HepG2 (cell line): ENCODE measurements around the gene PAPPA2. TPM values are rescaled to one million over a fixed set of nuclear protein-coding genes. Genes with fewer than 3 reads are reported as not detected.

ENCODE experiments used
- ATAC-seq: fragments of 200-7000 bp; cut with Tn5 transposase; 3 replicates; pipeline ENCODE4 v1.9.1; 2020; ENCODE audit warnings: mild to moderate bottlenecking, moderate library complexity
- BruUV-seq: library from RNA; stranded (reverse); fragments of 400-500 nt; replicated peaks from 2 replicates; lab custom pipeline; 2021; lab: Mats Ljungman, UMichigan
- CTCF ChIA-PET: fragments of 300-600 bp; formaldehyde crosslinking; extraction: SDS; loops from one replicate; lab custom pipeline; 2021; ENCODE audit warnings: low total read pairs, inconsistent platforms, low intra/inter-chr PET ratio; lab: Yijun Ruan, JAX
- POLR2A ChIA-PET: fragments of 350-600 bp; sonication (Branson Sonifier 250); formaldehyde crosslinking; loops from one replicate; lab custom pipeline; 2020; ENCODE audit warnings: antibody characterized with exemption, inconsistent platforms; lab: Yijun Ruan, JAX
- DNase-seq: peaks from one replicate; pipeline ENCODE4 v3.0.0-alpha.2; 2015; ENCODE audit warnings: low spot score
- FAIRE-seq: peaks from 3 replicates; lab custom pipeline; 2011; peaks lifted over from hg19 to GRCh38; lab: Jason Lieb, UNC
- H2AFZ ChIP-seq: one replicate; pipeline ENCODE4 v1.6.1; 2011; ENCODE audit warnings: low read length, inconsistent platforms
- H3K27ac ChIP-seq: fragments of 300-600 bp; 3 replicates; pipeline ENCODE4 v1.8.0; 2011; ENCODE audit warnings: mixed run types, mild to moderate bottlenecking, mixed read lengths, low read length, inconsistent platforms; ENCODE audit not compliant: insufficient read depth; ENCODE audit errors: extremely low read length
- H3K27me3 ChIP-seq, 2 experiments: fragments of 200-600 bp in 1 of 2; 2 replicates in 1 of 2; 3 replicates in 1 of 2; pipeline versions ENCODE4 v1.6.0 to v1.8.0; 2011; ENCODE audit warnings: low read length in 2 of 2, mild to moderate bottlenecking in 2 of 2, moderate library complexity in 2 of 2, inconsistent platforms in 1 of 2; ENCODE audit not compliant: insufficient read depth in 2 of 2, control insufficient read depth in 1 of 2
- H3K36me3 ChIP-seq, 2 experiments: fragments of 200-600 bp in 1 of 2; replicated peaks in 1 of 2; 2 replicates in 1 of 2; 3 replicates in 1 of 2; pipeline versions ENCODE4 v1.5.1 to v1.8.0; 2011; ENCODE audit warnings: low read length in 2 of 2, inconsistent platforms in 1 of 2; ENCODE audit not compliant: insufficient read depth in 2 of 2, control insufficient read depth in 1 of 2
- H3K4me1 ChIP-seq: 2 replicates; pipeline ENCODE4 v1.5.1; 2012; ENCODE audit warnings: low read length, inconsistent platforms; ENCODE audit not compliant: insufficient read depth
- H3K4me2 ChIP-seq: 2 replicates; pipeline ENCODE4 v1.6.0; 2011; ENCODE audit warnings: low read depth, low read length, inconsistent platforms
- H3K4me3 ChIP-seq, 3 experiments: fragments of 200-600 bp in 1 of 3; sonication (generic), shearing (Covaris generic) in 1 of 3; replicated peaks in 1 of 3; 2 replicates each; pipeline ENCODE4 v1.5.1; 2011 to 2016; ENCODE audit warnings: low read length in 3 of 3, inconsistent platforms in 2 of 3, low read depth in 2 of 3, mild to moderate bottlenecking in 2 of 3, control low read depth in 1 of 3, mixed read lengths in 1 of 3; ENCODE audit not compliant: insufficient read depth in 1 of 3
- H3K79me2 ChIP-seq: one replicate; pipeline ENCODE4 v1.6.1; 2011; ENCODE audit warnings: low read length, inconsistent platforms; ENCODE audit not compliant: insufficient read depth
- H3K9ac ChIP-seq: 2 replicates; pipeline ENCODE4 v1.6.0; 2011; ENCODE audit warnings: mild to moderate bottlenecking, low read depth, low read length, inconsistent platforms; ENCODE audit not compliant: insufficient read depth
- H3K9me3 ChIP-seq: 2 replicates; pipeline ENCODE4 v1.5.1; 2012; ENCODE audit warnings: mild to moderate bottlenecking, low read length
- H4K20me1 ChIP-seq: 2 replicates; pipeline ENCODE4 v1.6.0; 2011; ENCODE audit warnings: inconsistent platforms, mild to moderate bottlenecking, low read length, moderate library complexity; ENCODE audit not compliant: insufficient read depth
- CENPX ChIP-seq: sonication (generic); formaldehyde crosslinking; IDR thresholded peaks from 2 replicates; pipeline ENCODE4 v1.9.0; 2021; ENCODE audit warnings: mild to moderate bottlenecking, missing genetic modification reagents, moderate library complexity
- ETS1 ChIP-seq: sonication (generic); formaldehyde crosslinking; IDR thresholded peaks from 2 replicates; pipeline ENCODE4 v1.4.0; 2020; ENCODE audit warnings: missing genetic modification reagents
- FOXM1 ChIP-seq: sonication (generic); formaldehyde crosslinking; IDR thresholded peaks from 2 replicates; pipeline ENCODE4 v1.5.0; 2020; ENCODE audit warnings: missing genetic modification reagents
- FOXO4 ChIP-seq: sonication (generic); formaldehyde crosslinking; conservative IDR thresholded peaks from 2 replicates; pipeline ENCODE4 v1.8.1; 2023; ENCODE audit warnings: missing genetic modification reagents
- HDAC6 ChIP-seq: fragments of 200-600 bp; sonication (generic); IDR thresholded peaks from 2 replicates; pipeline ENCODE4 v1.7.0; 2017; ENCODE audit warnings: mild to moderate bottlenecking, antibody characterized with exemption, low read length, low read depth
- KDM1A ChIP-seq: IDR thresholded peaks from 2 replicates; pipeline ENCODE4 v1.6.1; 2016; ENCODE audit warnings: missing compliant biosample characterization
- KMT2B ChIP-seq: IDR thresholded peaks from 2 replicates; pipeline ENCODE4 v1.6.1; 2016; ENCODE audit warnings: missing genetic modification reagents, missing compliant biosample characterization
- MTA3 ChIP-seq: sonication (generic); formaldehyde crosslinking; IDR thresholded peaks from 2 replicates; pipeline ENCODE4 v1.4.0; 2020; ENCODE audit warnings: missing genetic modification reagents
- NFKB2 ChIP-seq: sonication (generic); formaldehyde crosslinking; IDR thresholded peaks from 2 replicates; pipeline ENCODE4 v1.4.0; 2020; ENCODE audit warnings: missing genetic modification reagents, borderline replicate concordance
- TGIF2 ChIP-seq: IDR thresholded peaks from 2 replicates; pipeline ENCODE4 v1.6.1; 2016; ENCODE audit warnings: control low read depth, missing compliant biosample characterization
- ZBTB21 ChIP-seq: sonication (generic); formaldehyde crosslinking; IDR thresholded peaks from 2 replicates; pipeline ENCODE4 v1.4.0; 2020; ENCODE audit warnings: missing genetic modification reagents
- ZFP90 ChIP-seq: sonication (generic); formaldehyde crosslinking; IDR thresholded peaks from 2 replicates; pipeline ENCODE4 v1.8.0; 2022; ENCODE audit warnings: missing genetic modification reagents, mild to moderate bottlenecking, inconsistent platforms, borderline replicate concordance
- ZFX ChIP-seq: sonication (generic); formaldehyde crosslinking; IDR thresholded peaks from 2 replicates; pipeline ENCODE4 v1.4.0; 2020; ENCODE audit warnings: mild to moderate bottlenecking, low read depth, missing genetic modification reagents, moderate library complexity
- ZNF326 ChIP-seq: sonication (generic); formaldehyde crosslinking; IDR thresholded peaks from 2 replicates; pipeline ENCODE4 v1.4.0; 2020; ENCODE audit warnings: missing genetic modification reagents, borderline replicate concordance
- ZNF639 ChIP-seq: conservative IDR thresholded peaks from 2 replicates; pipeline ENCODE4 v1.6.1; 2018; ENCODE audit warnings: missing genetic modification reagents
- ZNF850 ChIP-seq: sonication (generic); formaldehyde crosslinking; conservative IDR thresholded peaks from 2 replicates; pipeline ENCODE4 v1.9.0; 2021; ENCODE audit warnings: mild to moderate bottlenecking, missing genetic modification reagents
- WGBS: methylation state at CpG from one replicate; pipeline ENCODE4 v1.1.6; 2017; ENCODE audit warnings: low lambda C conversion rate; 5-methylcytosine and 5-hydroxymethylcytosine counted together
- in situ Hi-C: cut with HindIII; loops from 2 replicates; pipeline ENCODE4 v1.10.0; 2017; ENCODE audit warnings: low pct_unique_long_range_greater_than_20kb; ENCODE audit not compliant: extremely low pct_ligation_motif_present
- intact Hi-C: fragments of 100-400 bp; cut with micrococcal nuclease; formaldehyde crosslinking; loops from one replicate; pipeline ENCODE4 v1.10.0; 2022; ENCODE audit not compliant: unreplicated experiment
- polyA plus RNA-seq, 8 experiments: library from polyadenylated mRNA; depleted of rRNA in 3 of 8; stranded (reverse) in 7 of 8; unstranded in 1 of 8; fragments of >200 nt; fragmentation: Illumina TruSeq in 4 of 8; extraction: Trizol in 4 of 8; gene quantifications; 2 replicates each; pipeline versions ENCODE4 v1.2.1 to v1.2.3, GENCODE V29; 2011 to 2016; ENCODE audit warnings: low read depth in 4 of 8, missing spikeins in 1 of 8, mixed read lengths in 1 of 8; ENCODE audit not compliant: insufficient read depth in 1 of 8
- total RNA-seq, 5 experiments: library from RNA; depleted of rRNA; stranded (reverse); fragments of >200 nt; fragmentation: Illumina TruSeq; extraction: Trizol; gene quantifications; 2 replicates each; pipeline ENCODE4 v1.2.3, GENCODE V29; 2016; ENCODE audit warnings: low read depth in 1 of 5

Gene PAPPA2
- total and polyA plus RNA-seq, 2 of the 13 experiments (the other 11 are each of a cell fraction or from before 2014, with no cell fraction given): 0.01 TPM; not detected in 1

- no peak for TF ChIP-seq ZNF326
- TF ChIP-seq KMT2B (CRISPR knock-in tag): no peak
These were observed 22.1 kb downstream of the PAPPA2 start (continued) for GRCh38 chr1:176485083-176485482.

GRCh38 chr1:176494436-176494835 is 31.5 kb downstream of the PAPPA2 start:
- Histone ChIP-seq H3K4me2 (no peak overlapping the region), H2AFZ (no peak overlapping the region), H3K4me1 (no peaks in the 10 kb centered on the region), H3K36me3 (no peaks in the 10 kb centered on the region), H3K79me2 (no peaks in the 10 kb centered on the region), H3K9ac (no peak overlapping the region), H4K20me1 (no peaks in the 10 kb centered on the region), H3K9me3 (no peaks in the 10 kb centered on the region), H3K27ac (no peak overlapping the region), H3K27me3 (no peaks in the 10 kb centered on the region), H3K4me3 (no peak overlapping the region)
- ChIA-PET CTCF (no interaction called here), POLR2A (no interaction called here)
- WGBS: 18% methylated on average over 5 of the region's 5 CpGs
- no peak for FAIRE-seq
- ATAC-seq: no peak
- TF ChIP-seq ZNF639: no peak
- no peak for TF ChIP-seq TGIF2 (CRISPR knock-in tag)
- no peak for TF ChIP-seq NFKB2 (CRISPR knock-in tag)
- no peak for TF ChIP-seq MTA3
- no TSS peak for BruUV-seq
- intact Hi-C loops: no loop called here
- no peak for DNase-seq
- in situ Hi-C loops: no loop called here

- Histone ChIP-seq H3K4me2 (no peak overlapping the region), H3K9ac (no peak overlapping the region), H3K27me3 (no peaks in the 10 kb centered on the region), H3K79me2 (no peaks in the 10 kb centered on the region), H3K36me3 (no peaks in the 10 kb centered on the region), H3K27ac (no peak overlapping the region), H3K4me3 (no peak overlapping the region), H3K4me1 (no peaks in the 10 kb centered on the region), H2AFZ (no peak overlapping the region), H4K20me1 (no peaks in the 10 kb centered on the region), H3K9me3 (no peaks in the 10 kb centered on the region)
- intact Hi-C loops (no loop called here), in situ Hi-C loops (no loop called here)
- ChIA-PET CTCF (no interaction called here), POLR2A (no interaction called here)
- DNase-seq: no peak
- ATAC-seq: no peak
- 0% methylated on average over 1 of the region's 1 CpG for WGBS
- no peak for FAIRE-seq
- no TSS peak for BruUV-seq
- TF ChIP-seq ETS1 (CRISPR knock-in tag) (no peak), ZNF850 (CRISPR knock-in tag) (no peak), KDM1A (CRISPR knock-in tag) (no peak), ZBTB21 (CRISPR knock-in tag) (no peak), ZFX (CRISPR knock-in tag) (no peak), FOXM1 (no peak), HDAC6 (no peak), FOXO4 (no peak), CENPX (CRISPR knock-in tag) (no peak), ZFP90 (no peak)
These were observed 36.7 kb downstream of the PAPPA2 start for GRCh38 chr1:176499671-176500070.
